Dermis blood vessel endothelial cell (primary cell): ENCODE measurements around the gene PFKP. TPM values are rescaled to one million over a fixed set of nuclear protein-coding genes. Genes with fewer than 3 reads are reported as not detected.

Experiments used
- DNase-seq: peaks from one replicate; pipeline ENCODE4 v3.0.0; 2010
- total RNA-seq: library from RNA; depleted of rRNA; stranded (reverse); fragments of >200 nt; gene quantifications from 2 replicates; pipeline ENCODE4 v1.2.3, GENCODE V29; 2014

PFKP gene
- total RNA-seq, 1 donor from 2014 or later: 228 TPM

- peak; percentile 98 for DNase-seq
These were observed 4.3 kb downstream of the PFKP start for GRCh38 chr10:3071405-3072198.

GRCh38 chr10:3072641-3073360 is 5.5 kb downstream of the PFKP start:
- DNase-seq: no peak

DNA sequence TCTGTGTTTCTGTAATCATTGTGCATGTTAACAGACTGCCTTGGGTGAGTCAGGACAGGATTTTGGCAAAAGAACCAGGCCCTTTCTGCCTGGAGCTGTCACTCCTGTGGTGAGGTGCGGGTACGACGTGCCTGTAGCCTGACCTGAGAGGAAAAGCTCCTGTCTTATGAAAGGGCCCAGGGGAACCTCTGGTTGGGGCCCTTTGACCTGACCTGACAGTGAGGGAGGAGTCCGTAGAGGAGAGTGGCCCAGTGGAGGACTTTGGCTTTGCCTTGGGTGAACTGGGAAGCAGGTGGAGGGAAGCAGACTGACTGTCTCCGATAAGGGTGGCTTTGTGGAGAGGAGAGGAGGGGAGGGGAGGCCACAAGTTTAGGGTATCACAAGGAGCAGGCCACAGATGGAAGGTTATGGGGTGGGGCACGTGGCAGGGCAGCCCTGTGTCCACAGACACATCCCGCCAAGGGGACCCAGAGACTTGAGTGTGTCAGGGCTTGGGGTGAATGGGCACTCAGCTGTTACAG is 6.9 kb downstream of the PFKP start:
- no peak for DNase-seq

GRCh38 chr10:3074985-3075600 is 7.7 kb downstream of the PFKP start:
- no peak for DNase-seq

DNA sequence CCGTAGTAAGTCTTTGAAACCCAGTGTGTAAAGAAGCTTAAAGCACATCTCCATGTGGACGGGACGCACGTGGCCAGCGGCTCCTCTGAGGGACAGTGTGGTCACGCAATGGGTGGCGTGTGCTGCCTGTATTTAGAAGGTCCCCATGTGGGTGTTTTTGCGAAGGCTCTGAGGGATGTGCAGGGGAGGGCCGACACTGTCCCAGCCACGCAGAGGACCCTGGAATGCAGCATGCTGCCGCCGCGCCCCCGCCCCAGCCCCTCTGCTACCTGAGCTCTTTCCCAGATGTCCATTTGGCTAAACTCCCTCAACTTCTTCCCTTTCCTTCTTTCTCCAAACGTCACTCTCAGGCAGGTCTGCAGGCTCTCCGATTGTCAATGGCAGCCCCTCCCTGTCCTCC is 8.8 kb downstream of the PFKP start:
- no peak for DNase-seq

- DNase-seq: no peak
These were observed 10.2 kb downstream of the PFKP start for GRCh38 chr10:3077509-3077908.

DNA sequence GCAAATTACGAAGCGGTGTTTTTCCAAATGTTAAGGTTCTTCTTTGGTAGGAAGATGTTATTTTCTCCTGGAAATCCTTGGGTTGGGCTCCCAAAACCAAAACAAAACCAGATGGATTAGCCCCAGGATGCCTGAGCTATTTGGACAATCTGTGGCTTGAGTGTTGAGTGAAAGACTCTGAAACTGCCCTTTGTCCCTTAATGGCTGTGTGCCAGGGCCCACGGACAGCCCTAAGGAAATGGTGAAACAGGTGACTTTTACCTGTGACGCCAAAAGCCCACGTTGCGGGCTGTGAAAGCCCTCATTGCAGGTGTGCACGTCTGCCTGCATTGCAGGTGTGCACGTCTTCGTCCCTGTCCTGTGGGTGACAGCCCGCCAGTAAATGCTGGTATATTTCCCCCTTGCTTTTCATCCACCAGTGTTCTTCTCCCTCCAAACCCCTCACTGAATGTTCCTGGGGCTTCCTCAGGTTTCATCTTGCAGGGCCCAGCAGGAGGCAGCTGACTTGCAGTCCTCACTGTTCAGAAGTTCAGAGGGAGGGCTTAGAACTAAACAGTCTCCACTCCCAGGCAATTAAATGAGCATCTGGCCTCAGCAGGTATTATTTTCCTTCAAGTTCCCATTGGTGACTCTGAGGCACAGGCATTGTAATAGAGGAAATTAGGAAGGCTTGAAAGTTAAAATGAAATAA is 10.7 kb downstream of the PFKP start:
- no peak for DNase-seq

- DNase-seq: no peak
These were observed 14.1 kb downstream of the PFKP start for GRCh38 chr10:3081383-3081981.

- DNase-seq: no peak
These were observed 14.9 kb downstream of the PFKP start for GRCh38 chr10:3082290-3082689.

GRCh38 chr10:3085785-3086567 is 18.6 kb downstream of the PFKP start:
- peak; percentile 25 for DNase-seq

GRCh38 chr10:3090388-3090787 is 23.0 kb downstream of the PFKP start:
- no peak for DNase-seq

DNA sequence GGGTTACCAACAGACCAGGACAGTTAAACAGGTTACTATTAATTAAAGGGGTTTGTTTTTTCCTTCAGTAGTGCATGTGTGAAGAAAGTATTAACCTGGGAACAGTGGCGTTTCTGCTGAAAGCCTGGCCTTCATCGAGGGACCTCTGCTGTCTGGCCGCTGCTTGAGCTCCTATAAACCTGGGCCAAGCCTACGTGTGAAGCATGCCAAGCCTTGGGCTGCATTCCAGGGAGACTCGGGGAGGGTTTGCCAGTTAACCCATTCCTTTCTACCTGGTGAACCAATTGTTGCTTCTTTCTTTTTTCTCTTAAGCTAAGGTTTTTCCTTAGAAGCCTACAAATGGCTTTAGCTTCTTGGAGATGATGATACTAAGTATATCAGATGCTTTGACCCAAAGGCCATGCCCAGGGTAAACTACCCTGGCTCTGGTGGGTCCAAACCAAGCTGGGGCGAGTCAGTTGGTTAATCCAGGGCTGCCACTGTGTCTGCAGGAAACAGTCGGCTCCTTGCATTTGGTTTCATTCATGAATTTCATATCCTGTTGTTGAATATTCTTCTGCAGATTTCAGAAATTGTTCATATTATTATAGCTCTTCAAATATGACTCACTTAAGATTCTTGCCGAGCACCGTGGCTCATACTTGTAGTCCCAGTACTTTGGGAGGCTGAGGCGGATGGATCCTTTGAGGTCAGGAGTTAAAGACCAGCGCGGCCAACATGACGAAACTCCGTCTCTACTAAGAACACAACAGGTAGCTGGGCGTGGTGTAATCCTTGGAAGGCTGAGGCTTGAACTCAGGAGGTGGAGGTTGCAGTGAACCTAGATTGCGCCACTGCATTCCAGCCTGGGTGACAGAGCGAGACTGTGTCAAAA is 23.8 kb downstream of the PFKP start:
- DNase-seq: peak; percentile 84

DNA sequence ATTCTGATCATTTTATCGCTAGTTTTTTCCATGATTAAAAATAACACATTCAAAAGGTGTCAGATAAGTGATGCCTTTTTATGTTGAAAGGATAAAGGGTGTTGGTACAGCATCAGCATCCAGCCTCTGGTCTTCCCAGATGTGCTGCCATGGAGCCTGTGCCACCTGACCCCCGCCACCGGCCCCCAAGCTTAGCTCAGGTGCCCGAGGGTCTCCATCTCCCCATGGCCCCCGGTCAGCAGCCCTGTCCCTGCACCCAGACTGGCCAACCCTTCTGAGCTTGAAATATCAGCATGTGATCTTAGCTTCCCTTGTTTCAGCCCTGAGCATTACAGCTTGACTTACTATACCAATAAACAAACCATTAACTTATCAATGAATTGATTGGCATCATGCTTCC is 24.6 kb downstream of the PFKP start:
- DNase-seq: no peak

- no peak for DNase-seq
These were observed 26.6 kb downstream of the PFKP start for GRCh38 chr10:3093996-3094395.

- DNase-seq: no peak
These were observed 27.3 kb downstream of the PFKP start for GRCh38 chr10:3094609-3095036.

GRCh38 chr10:3095373-3096139 is 28.2 kb downstream of the PFKP start:
- DNase-seq: peak; percentile 98

- peak; percentile 44 for DNase-seq
These were observed 28.8 kb downstream of the PFKP start for GRCh38 chr10:3096149-3096548.

GRCh38 chr10:3097160-3097559 is 29.8 kb downstream of the PFKP start:
- DNase-seq: no peak

DNA sequence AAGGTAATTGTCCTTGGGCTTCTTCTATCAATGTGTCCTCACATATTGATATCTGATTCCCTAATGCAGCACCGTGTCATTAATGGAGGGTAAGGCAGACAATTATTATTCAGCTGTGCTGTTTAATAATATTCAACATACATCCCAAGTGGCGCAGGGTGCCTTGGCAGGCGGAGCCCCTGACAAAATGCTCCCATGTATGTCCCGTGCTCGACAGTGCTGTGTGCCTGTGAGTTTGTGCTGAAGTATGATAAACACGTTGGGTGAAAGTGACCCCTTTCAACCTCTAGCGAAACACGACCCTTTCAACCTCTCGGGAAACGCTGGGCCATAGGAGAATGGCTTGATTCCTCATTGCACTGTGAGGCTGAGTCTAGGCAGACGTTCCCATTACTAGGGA is 31.3 kb downstream of the PFKP start:
- no peak for DNase-seq
